Fibroblast of the conjunctiva (primary cell): ENCODE results near the gene INIP.
A peak's percentile ranks its signal among the peaks of the same experiment; 100 is the strongest.
"Not testable (repeated sequence)": the region's sequence is repeated elsewhere in the genome, so short reads cannot be mapped to it uniquely, and the experiment has no call there.

ENCODE experiments used
- DNase-seq: peaks from one replicate; pipeline ENCODE4 v3.0.0-alpha.2; 2010; ENCODE audit warnings: low read depth

Gene INIP

DNA sequence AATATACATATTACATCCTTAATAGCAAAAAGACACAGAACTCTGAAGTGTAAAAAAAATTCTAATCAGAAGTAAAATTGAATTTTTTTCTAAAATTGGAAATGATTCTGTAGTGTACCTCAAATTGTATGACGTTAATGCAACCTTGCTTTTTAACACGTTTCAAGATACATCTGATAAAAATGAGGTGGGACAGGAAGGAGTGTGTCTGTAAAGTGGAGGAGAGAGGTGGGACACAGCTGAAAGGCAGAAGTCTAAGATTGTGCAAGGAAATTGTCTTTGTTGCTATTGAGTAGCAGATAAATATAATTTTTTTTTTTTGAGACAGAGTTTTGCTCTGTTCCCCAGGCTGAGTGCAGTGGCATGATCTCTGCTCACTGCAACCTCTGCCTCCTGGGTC, 17.0 kb upstream of the INIP start:
- no peak for DNase-seq

DNA sequence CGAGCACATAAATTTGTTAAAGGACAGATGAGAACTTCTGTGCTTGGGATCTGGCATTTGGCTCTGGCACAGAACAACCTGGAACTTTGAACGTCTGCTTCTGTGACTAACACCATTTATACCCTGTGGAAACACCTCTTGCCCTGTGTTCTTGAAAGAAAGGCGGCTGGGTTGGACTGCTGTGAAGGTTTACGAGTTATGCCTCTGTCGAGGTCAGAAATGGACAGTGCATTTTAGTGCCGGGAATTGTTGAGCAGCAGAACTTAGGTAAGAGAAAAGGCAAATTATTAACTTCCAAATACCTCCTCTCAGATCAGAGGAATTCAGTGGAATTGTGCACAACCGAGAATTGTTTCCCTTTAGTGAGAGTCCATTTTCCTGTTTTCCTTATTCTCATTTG, 14.1 kb upstream of the INIP start:
- DNase-seq = no peak

DNA sequence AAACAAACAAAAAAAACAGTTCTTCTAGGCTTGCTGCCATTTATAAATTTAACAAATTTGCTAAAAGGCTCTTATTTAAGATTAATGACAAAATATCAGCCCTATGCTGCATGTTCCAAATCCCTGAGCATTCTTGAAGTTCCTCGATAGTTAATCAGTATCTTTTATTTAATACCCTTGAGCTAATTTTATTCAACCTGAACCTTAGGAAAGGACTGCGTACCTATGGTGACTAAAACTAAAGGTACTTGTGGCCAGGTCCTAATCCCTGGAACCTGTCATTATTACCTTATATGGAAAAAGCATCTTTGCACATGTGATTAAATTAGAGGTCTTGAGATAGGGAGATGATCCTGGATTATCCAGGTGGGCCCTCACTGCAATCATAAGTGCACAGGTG, 10.5 kb upstream of the INIP start:
- DNase-seq = no peak

DNA sequence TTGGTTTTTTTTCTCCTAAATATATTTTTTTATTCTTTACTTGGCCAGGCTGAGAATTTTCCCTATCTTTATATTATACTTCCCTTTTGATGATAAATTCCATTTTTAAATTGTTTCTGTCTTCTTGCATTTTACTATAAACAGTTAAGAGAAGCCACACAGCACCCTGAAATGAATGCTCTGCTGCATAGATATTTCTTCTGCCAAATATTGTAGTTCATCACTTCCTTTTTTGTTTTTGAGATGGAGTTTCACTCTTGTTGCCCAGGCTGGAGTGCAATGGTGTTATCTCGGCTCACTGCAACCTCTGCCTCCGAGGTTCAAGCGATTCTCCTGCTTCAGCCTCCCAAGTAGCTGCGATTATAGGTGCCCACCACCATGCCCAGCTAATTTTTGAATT, 8.5 kb upstream of the INIP start:
- no peak for DNase-seq

DNA sequence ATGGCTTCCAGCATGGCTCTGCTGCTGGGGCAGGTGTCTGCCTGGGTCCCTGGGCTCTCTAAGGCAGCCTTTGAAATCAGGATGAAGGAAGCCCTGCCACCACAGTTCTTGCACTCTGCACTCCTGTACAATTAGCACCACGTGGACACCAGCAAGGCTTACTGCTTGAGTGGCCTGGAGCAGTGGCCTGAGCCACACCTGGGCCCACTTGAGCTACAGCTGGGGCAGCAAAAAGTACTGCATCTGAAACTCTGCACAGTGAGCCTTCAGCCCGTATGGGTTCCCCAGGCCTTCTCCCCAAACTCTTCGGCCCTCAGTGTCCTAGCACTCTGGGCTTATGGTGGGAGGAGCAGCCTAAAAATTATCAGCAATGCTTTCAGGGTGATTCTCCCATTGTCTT, 8.0 kb upstream of the INIP start:
- no peak for DNase-seq

DNA sequence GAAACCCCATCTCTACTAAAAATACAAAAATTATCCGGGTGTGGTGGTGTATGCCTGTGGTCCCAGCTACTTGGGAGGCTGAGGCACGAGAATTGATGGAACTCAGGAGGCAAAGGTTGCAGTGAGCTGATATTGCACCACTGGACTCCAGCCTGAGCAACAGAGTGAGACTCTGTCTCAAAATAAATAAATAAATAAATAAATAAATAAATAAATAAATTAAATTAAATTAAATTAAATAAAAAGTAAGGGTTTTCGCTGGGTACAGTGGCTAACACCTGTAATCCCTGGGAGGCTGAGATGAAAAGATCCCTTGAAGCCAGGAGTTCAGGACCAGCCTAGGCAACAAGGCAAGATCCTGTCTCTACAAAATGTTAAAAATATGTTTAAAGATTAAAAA, 4.8 kb upstream of the INIP start:
- not testable (repeated sequence) for DNase-seq

DNA sequence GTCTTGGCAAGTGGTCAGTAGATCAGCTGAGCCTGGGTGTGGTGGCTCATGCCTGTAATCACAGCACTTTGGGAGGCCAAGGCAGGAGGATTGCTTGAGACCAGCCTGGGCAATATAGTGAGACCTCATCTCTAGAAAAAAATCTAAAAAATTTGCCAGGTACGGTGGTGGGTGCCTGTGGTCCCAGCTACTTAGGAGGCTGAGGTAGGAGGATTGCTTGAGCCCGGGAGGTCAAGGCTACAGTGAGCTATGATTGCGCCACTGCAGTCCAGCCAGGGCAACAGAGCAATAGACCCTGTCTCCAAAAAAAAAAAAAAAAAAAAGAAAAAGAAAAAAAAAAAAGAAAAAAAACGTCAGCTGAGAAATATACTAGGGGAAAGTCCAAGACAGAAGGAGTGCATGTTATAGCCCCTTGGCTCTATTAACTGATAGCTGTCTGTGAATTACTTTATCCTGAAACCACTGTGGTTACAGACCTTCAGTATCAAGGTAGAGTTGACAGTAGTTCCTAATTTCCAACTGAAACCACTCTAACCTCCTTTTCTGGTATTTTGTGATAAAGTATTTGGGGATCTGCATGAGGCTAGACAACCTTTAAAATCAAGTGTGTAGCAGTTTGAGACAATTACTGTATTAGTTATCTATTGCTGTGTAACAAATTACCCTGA, 2.3 kb upstream of the INIP start:
- no peak for DNase-seq

DNA sequence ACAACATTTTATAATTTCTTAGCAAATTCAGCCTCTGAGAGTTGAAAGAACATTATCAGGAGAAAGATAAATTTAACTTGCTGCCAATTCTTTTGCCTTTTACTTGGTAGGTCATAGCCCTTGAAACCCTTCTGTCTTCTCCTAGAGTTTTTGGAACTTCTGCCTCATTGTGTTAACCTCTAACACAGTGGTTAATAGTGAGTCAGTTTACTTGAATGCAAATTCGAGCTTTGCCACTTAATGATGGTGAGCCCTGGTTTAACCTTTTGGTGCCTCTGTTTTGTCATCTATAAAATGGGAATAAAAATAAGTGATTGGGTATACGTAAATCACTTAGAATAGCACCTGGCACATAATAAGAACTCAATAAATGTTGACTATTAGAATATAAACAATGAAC, 1.8 kb upstream of the INIP start:
- DNase-seq = no peak

DNA sequence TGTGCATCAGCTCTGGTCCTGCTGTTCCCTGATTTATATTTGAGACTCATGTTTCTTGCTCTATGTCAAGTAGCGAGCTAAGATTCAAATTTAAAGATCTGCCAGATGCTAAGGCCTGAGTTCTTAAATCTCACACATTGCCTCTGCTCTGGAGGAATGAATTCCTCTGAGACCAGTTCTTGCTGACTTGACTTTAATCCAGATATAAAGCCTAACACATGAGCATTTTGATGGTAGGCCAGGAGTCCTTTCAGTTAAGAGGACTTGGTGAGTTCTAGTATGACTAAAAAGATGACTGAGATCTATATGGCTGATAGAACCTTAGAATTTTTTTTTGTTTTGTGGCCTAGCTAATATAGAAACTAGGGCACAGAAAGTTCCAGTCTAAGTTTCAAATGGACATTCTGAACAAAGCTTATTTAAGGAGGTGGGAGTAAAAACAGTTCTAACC, 1.3 kb upstream of the INIP start:
- DNase-seq = peak; percentile 78

DNA sequence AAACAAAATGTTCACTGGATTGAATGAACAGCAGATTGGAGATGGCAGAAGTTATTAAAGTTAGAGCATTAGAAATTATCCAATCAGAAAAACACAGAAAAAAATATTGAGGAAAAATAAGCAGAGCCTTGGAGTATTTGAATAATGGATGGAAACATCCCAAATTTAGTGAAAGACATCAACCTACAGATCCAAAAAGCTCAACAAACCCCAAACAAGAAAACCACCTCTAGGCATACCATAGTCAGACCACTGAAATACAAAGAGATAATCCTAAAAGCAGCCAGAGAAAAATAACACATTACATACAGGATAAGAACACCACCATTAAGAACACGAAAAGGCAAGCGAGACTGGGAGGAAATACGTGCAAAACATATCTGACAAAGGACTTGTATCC, 5.2 kb downstream of the INIP start:
- DNase-seq = no peak

DNA sequence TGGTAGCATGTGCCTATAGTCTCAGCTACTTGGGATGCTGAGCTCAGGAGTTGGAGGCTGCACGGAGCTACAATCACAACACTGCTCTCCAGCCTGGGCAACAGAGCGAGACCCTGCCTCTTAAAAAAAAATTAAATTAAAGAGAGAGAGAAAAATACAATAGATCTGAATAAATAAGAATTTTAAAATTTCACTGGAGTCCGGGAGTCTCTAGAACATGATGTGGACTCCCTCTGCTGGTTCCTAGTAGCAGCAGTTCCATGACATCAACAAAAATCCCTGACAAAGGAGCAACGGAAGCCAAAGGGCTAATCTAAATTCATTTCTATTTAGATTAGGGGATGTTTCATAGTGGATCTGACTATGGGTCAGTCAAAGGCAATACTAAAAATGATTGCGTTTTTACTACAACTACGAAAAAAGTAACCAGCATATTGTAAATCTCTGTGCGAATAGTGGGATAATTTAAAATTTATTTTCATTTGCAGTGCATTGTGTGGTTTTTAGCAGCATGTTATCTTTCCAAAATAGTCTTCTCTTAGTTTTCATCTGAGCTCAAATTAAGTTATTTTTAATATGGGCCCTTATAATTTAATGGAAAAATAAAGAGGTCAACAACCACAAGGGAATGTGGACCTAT, 6.7 kb downstream of the INIP start:
- peak; percentile 34 for DNase-seq

DNA sequence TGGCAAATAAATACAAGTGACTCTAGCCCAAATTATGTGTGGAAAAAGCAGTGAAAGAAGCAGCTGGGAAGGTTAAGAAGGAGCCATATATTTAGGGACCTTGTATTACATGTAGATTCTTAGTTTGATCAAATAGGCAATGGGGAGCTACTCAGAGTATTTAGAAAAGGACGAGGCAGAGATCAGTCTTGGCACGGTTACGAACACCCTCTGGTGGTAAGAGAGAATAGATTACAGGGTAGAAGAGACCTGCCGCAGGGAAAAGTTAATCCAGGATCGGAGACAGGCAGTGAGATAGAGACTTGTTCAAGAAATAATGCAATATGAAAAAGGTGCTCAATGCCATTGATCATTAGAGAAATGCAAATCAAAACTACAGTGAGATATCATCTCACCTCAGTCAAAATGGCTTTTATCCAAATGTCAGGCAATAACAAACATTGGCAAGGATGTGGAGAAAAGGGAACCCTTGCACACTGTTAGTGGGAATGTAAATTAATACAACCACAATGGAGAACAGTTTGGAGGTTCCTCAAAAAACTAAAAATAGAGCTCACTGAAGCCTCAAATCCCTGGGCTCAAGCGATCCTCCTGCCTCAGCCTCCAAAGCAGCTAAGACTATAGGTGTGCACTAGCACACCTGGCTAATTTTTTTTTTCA, 12.0 kb downstream of the INIP start:
- peak; percentile 34 for DNase-seq

DNA sequence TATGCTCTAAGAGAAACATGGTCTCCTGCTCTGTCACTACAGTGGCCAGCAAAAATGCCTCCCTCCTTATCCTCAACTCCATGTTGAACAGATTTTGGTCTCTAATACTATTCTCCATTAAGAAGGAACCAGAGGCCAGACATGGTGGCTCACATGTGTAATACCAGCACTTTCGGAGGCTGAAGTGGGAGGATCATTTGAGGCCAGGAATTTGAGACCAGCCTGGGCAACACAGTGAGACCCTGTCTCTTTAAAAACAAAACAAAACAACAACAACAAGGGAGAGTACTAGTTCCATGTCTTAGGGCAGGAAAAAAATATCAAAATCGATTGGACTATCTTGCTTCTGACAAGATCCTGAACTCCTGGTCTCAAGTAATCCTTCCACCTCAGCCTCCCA, 14.6 kb downstream of the INIP start:
- DNase-seq = no peak

DNA sequence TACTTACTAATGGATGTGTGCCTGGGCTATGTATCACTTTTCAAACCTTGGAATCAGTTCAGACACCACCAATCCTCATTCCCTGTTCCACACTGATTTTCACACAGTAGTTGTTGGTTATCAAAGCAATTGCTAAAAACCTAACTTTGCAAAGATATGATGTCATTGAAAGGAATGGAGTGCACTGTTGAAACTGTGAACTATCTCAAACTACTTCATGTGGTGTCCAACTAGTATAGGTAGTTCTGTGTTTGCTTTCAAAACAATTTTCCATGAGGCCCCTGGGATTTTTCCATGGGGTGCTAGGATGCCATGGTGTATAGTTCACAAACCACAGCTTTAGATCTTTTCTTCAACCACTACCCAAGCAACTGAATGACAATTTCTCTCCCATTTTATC, 17.8 kb downstream of the INIP start:
- no peak for DNase-seq

DNA sequence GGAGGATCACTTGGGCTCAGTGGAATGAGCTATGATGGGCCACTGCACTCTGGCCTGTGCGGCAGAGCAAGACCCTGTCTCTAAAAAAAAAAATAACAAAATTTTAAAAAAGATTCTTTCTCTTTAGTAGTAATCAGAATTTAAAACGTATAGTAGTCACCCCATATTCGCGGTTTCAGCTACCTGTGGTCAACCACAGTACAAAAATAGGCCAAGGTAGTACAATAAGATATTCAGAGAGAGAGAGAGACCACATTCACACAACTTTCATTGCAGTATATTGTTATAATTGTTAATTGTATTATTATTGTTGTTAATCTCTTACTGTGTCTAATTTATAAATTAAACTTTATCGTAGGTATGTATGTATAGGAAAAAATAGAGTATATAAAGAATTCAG, 18.7 kb downstream of the INIP start:
- no peak for DNase-seq

DNA sequence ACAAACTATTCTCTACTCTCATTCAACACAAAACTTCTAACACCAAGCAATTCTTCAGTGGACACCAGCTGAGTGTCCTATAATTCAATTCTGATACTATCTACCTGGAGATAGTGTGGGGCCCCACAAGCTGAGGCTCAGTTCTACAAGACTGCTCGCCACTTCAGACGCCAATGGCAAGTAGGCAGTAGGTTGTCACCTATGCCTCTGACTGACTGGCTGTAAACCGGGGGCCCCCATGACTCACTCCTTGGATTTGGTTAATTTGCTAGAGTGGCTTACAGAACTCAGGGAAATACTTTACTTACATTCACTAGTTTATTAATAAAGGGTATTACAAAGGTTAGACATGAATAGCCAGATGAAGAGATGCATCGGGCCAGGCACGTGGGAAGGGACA, 21.5 kb downstream of the INIP start:
- no peak for DNase-seq

DNA sequence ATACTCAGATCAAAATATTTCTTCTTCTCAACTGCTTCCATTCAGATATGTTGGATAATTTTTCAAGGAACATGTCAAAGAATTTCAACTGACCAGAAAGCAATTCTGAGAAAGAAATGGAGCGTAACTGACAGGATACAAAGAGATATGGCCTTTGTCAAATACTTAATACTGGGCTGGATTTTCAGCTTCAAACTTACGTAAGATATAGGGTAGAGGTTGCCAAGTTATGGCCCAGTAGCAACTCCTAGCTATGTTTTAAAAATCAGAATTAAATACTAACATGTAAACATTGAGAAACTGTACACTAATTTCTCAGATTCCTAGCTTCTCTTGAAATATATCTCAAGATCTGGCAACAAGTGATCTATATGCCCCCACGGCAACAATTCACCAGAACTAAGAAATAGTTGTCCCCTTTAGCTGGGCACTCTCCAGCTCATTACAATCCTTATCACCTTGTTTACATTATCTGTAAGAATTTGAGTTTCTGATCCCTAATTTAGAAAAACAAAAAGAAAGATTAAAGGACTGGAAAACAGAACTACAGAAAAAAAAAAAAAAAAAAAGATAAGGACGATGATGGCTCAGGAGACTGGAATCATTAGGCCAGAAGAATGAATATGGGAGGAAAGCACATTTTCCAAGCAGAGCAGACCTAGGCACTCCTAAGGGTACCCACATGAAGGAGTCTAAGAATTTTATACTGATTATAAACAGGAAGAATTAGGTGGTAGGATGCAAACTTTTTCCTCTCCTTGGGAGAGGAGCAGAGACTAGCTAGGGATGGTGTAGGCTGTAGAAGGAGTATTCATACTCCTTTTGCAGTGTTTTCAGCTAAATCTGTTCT, 23.0 kb downstream of the INIP start:
- no peak for DNase-seq

DNA sequence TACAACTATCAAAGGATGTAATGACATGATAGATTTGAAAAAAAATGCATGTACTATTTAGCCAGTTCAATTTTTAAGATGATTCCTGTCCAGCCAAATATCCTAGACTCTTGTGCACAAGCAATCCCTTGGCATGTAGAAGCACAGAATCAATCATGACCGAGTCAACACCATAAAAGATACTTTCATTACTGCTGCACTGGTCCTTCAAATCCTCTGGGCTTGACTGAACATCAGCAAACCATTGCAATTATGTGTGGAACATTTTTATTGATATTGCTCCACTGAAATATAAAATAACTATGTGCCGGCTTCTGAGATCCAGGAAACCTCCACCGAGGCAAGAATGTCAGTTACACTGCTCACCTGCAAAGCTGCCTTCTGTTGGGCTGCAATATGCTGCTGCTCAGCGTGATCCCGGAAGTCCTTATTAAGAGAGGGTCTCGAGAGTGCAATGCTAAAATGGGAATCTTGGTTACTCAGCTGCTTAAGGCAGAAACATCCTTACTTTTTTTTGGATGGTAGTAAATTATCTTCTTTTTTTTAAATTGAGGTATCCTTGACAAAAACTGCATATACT, 28.7 kb downstream of the INIP start:
- no peak for DNase-seq

DNA sequence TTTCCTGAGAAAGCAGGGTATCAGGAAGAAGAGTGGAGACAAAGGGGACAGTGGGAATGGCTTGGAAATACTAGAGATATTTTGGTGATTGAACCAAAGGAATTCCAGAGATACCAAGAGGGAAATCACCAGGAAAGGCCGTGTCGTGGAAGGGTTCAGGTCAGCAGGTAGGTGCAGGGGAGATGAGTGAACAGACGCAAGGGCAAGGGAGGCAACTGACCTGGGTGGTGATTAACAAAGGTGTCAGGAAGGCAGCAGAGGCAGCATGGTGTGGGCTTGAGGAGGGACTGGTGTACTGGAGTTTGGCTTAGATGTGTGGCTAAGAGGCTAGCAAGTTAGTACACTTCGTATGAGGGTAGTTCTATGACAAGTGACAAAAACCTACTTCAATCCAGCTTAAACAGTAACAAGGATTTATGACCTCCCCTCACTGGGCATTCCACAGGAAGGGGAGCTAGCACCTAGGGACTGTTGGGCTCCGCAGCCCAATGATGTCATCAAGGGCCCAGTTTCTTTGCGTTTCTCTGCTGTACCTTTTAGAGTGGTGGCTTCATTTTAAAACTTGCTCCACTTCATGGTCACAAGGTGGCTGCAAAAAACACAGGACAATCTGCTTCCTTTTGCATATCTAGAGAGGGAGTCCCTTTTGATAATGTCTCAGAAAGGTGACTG, 37.0 kb downstream of the INIP start:
- no peak for DNase-seq

DNA sequence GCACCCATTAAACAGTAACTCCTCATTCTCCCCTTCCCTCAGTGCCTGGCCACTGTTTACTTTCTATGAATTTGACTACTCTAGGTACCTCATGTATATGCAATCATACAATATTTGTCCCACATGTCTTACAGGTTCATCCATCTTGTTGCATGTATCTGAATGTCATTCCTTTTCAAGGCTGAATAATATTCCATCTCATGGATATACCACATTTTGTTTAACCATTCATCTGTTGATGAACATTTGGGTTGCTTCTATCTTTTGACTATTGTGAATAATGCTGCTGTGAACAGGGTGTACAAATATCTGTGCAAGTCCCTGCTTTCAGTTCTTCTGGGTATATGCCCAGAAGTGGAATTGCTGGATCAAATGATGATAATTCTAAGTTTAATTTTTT, 40.9 kb downstream of the INIP start:
- no peak for DNase-seq

DNA sequence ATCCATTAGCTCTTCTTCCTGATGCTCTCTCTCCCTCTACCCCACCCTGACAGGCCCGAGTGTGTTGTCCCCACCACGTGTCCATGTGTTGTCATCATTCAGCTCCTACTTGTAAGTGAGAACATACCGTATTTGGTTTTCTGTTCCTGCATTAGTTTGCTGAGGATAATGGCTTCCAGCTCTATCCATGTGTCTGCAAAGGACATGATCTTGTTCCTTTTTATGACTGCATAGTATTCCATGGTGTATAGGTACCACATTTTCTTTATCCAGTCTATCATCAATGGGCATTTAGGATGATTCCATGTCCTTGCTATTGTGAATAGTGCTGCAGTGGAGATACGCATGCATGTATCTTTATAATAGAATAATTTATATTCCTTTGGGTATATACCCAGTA, 44.7 kb downstream of the INIP start:
- not testable (repeated sequence) for DNase-seq
